Right lobe of liver (tissue), 6 donors: ENCODE measurements around the gene ARHGAP25. TPM values are rescaled to one million over a fixed set of nuclear protein-coding genes. Genes with fewer than 3 reads are reported as not detected.

ENCODE experiments used
- ATAC-seq, 4 donors: fragments of 200-7000 bp; cut with Tn5 transposase; one replicate each; pipeline ENCODE4 v1.9.1; 2020; ENCODE audit warnings: mild to moderate bottlenecking in 4 of 4, moderate library complexity in 4 of 4
- DNase-seq, 3 donors: peaks; one replicate each; pipeline ENCODE4 v3.0.0-alpha.2; 2020
- H3K27ac ChIP-seq, 3 donors: fragments of 200-600 bp; one replicate each; pipeline ENCODE4 v1.8.0; 2022
- H3K27me3 ChIP-seq, 2 donors: fragments of 200-600 bp; one replicate each; pipeline ENCODE4 v1.8.0; 2022
- H3K36me3 ChIP-seq, 4 donors: fragments of 200-600 bp; sonication (generic) in 1 of 4; one replicate each; pipeline versions ENCODE4 v1.5.1 to v1.8.0; 2017 to 2022; ENCODE audit warnings: control low read depth in 1 of 4
- H3K4me1 ChIP-seq, 4 donors: fragments of 200-600 bp; sonication (generic) in 1 of 4; one replicate each; pipeline versions ENCODE4 v1.5.1 to v1.8.0; 2017 to 2022; ENCODE audit warnings: control low read depth in 1 of 4
- H3K4me3 ChIP-seq, 3 donors: fragments of 200-600 bp; one replicate each; pipeline ENCODE4 v1.8.0; 2022
- H3K9me3 ChIP-seq, 4 donors: fragments of 200-600 bp; sonication (generic) in 1 of 4; one replicate each; pipeline versions ENCODE4 v1.5.1 to v1.8.0; 2017 to 2022; ENCODE audit warnings: control low read depth in 1 of 4
- CTCF ChIP-seq, 4 donors: fragments of 200-600 bp in 3 of 4; fragments of 450-650 bp in 1 of 4; IDR thresholded peaks; one replicate each; pipeline versions ENCODE4 v1.5.1 to v1.8.0; 2016 to 2022; ENCODE audit warnings: antibody characterized with exemption in 4 of 4, mild to moderate bottlenecking in 2 of 4
- POLR2A ChIP-seq: fragments of 450-650 bp; IDR thresholded peaks from one replicate; pipeline ENCODE4 v1.6.1; 2017; ENCODE audit warnings: antibody characterized with exemption, mild to moderate bottlenecking
- WGBS: methylation state at CpG from one replicate; pipeline ENCODE4 v1.1.6; 2018; ENCODE audit warnings: low coverage, low lambda C conversion rate; ENCODE audit not compliant: insufficient coverage; ENCODE audit errors: missing lambda C conversion rate; 5-methylcytosine and 5-hydroxymethylcytosine counted together
- intact Hi-C, 2 donors: fragments of 100-400 bp; cut with DNase I; formaldehyde crosslinking; loops; one replicate each; pipeline versions ENCODE4 v1.11.2 to v1.14.1; 2022
- total RNA-seq, 6 experiments: library from RNA; depleted of rRNA in 2 of 6; stranded (reverse); fragments of >200 nt in 2 of 6; fragmentation: NEBNext Ultra II Directional in 3 of 6; extraction: Animal tissue kit (Norgen Biotek cat#: 25700) in 3 of 6; gene quantifications; one replicate each; pipeline versions ENCODE4 v1.1.0 to v1.2.4, GENCODE V29; 2016 to 2023
- donor health status: DM: no; HTN: yes; CAD: no.
- donor health status: DM: no; HTN: no; CAD: no.
- donor health status: DM: no; HTN: no; CAD: no.
- donor health status: DM: no; HTN: yes; CAD: no.
- donor health status: DM: no; HTN: yes; CAD: no.

Gene ARHGAP25
- total RNA-seq, 6 experiments from 2014 or later, result 3.3 to 9.8 (median 5.0) TPM

GRCh38 chr2:68747413-68747812, 12.8 kb downstream of the ARHGAP25 start:
- no peaks in the 10 kb centered on the region for H3K9me3 ChIP-seq
- H3K27me3 ChIP-seq, result no peaks in the 10 kb centered on the region
- peak overlapping the region in 1 of 3 donors; percentile 14 for H3K27ac ChIP-seq
- WGBS, result 71% methylated on average over 6 of the region's 6 CpGs
- intact Hi-C loops, result loop anchor here in 1 of 2 donors (5.0 kb wide), 1 partner anchor 175 kb away; no protein-coding TSS in a partner anchor
- TF ChIP-seq CTCF (IDR thresholded peaks at IDR 0.05) (no peak), POLR2A (no peak)
- no peak for ATAC-seq
- H3K36me3 ChIP-seq, result no peaks in the 10 kb centered on the region
- no peak for DNase-seq
- H3K4me1 ChIP-seq, result peaks cover 0 to 8% (median 0%) of the 10 kb centered on the region in 4 donors
- no peak overlapping the region for H3K4me3 ChIP-seq

GRCh38 chr2:68747900-68748299, 13.3 kb downstream of the ARHGAP25 start:
- H3K9me3 ChIP-seq, result no peaks in the 10 kb centered on the region
- WGBS, result 36% methylated on average over 2 of the region's 2 CpGs
- ATAC-seq, result peak; percentile 9 to 23 (median 20)
- H3K4me3 ChIP-seq, result no peak overlapping the region
- DNase-seq, result no peak
- H3K27me3 ChIP-seq, result no peaks in the 10 kb centered on the region
- no peaks in the 10 kb centered on the region for H3K36me3 ChIP-seq
- no peak overlapping the region for H3K27ac ChIP-seq
- intact Hi-C loops, result loop anchor here in 1 of 2 donors (5.0 kb wide), 1 partner anchor 174 kb away; no protein-coding TSS in a partner anchor
- peaks cover 0 to 8% (median 0%) of the 10 kb centered on the region in 4 donors for H3K4me1 ChIP-seq
- TF ChIP-seq POLR2A, result no peak
- no peak for TF ChIP-seq CTCF (IDR thresholded peaks at IDR 0.05)

GRCh38 chr2:68748568-68748967, 14.0 kb downstream of the ARHGAP25 start:
- H3K4me3 ChIP-seq, result no peak overlapping the region
- no peaks in the 10 kb centered on the region for H3K36me3 ChIP-seq
- no peaks in the 10 kb centered on the region for H3K9me3 ChIP-seq
- WGBS, result 54% methylated on average over 1 of the region's 1 CpG
- no peak for ATAC-seq
- H3K27ac ChIP-seq, result no peak overlapping the region
- intact Hi-C loops, result loop anchor here in 1 of 2 donors (5.0 kb wide), 1 partner anchor 174 kb away; no protein-coding TSS in a partner anchor
- DNase-seq, result no peak
- H3K4me1 ChIP-seq, result peaks cover 0 to 8% (median 0%) of the 10 kb centered on the region in 4 donors
- TF ChIP-seq CTCF (IDR thresholded peaks at IDR 0.05) (no peak), POLR2A (no peak)
- H3K27me3 ChIP-seq, result no peaks in the 10 kb centered on the region

- no peak for DNase-seq
- ATAC-seq, result no peak
- Histone ChIP-seq H3K4me3 (no peak overlapping the region), H3K27me3 (no peaks in the 10 kb centered on the region), H3K4me1 (peaks cover 0 to 8% (median 0%) of the 10 kb centered on the region in 4 donors), H3K27ac (no peak overlapping the region), H3K36me3 (no peaks in the 10 kb centered on the region), H3K9me3 (no peaks in the 10 kb centered on the region)
- intact Hi-C loops, result loop anchor here in 1 of 2 donors (5.0 kb wide), 1 partner anchor 173 kb away; no protein-coding TSS in a partner anchor
- WGBS, result 80% methylated on average over 5 of the region's 6 CpGs
- TF ChIP-seq POLR2A (no peak), CTCF (IDR thresholded peaks at IDR 0.05) (no peak)
Observed at GRCh38 chr2:68749345-68749744, 14.7 kb downstream of the ARHGAP25 start.
